Heart left ventricle (tissue), 13 donors: Measurements from ENCODE around the gene IKZF3.

Experiments
- POLR2A ChIP-seq, 2 donors: fragments of 450-650 bp; IDR thresholded peaks; one replicate each; pipeline ENCODE4 v1.6.1; 2017; ENCODE audit warnings: antibody characterized with exemption in 2 of 2, mild to moderate bottlenecking in 2 of 2, moderate library complexity in 2 of 2
- TF ChIP-seq, protein P1 (sequence below), 12 donors: fragments of 200-600 bp; sonication (generic) in 4 of 12; IDR thresholded peaks; one replicate each; pipeline versions ENCODE4 v1.5.0 to v1.8.0; 2018 to 2022; ENCODE audit warnings: antibody characterized with exemption in 12 of 12, mild to moderate bottlenecking in 5 of 12
- donor health status: ischemic (EF 13 %, LVEDD 7.1; RV severe dilation, severe dysfunction).
- donor health status: DM: no; HTN: yes; CAD: no.
- donor health status: DM: no; HTN: no; CAD: no.
- donor health status: ischemic (EF 25% LVEDD 6.9; RV normal size, moderate dysfunction).
- donor health status: ischemic (EF 25% LVEDD 5.7; RV mildly dilated, moderate dysfunction).
- donor health status: ischemic (EF 35%, LVEDD 5.7; RV mildly dilated, moderate dysfunction).
- donor health status: nonischemic (EF 11% LVEDD 7.7; RV severe dilation, severe dysfunction).
- donor health status: DM: yes; HTN: yes; CAD: no.
- donor health status: PGD.
- donor health status: ischemic (EF 29% LVEDD 5.4; RV normal size, mild dysfunction).
- donor health status: nonischemic (EF 23%, LVEDD 6.1; RV moderate dilation, normal function).

DNA sequence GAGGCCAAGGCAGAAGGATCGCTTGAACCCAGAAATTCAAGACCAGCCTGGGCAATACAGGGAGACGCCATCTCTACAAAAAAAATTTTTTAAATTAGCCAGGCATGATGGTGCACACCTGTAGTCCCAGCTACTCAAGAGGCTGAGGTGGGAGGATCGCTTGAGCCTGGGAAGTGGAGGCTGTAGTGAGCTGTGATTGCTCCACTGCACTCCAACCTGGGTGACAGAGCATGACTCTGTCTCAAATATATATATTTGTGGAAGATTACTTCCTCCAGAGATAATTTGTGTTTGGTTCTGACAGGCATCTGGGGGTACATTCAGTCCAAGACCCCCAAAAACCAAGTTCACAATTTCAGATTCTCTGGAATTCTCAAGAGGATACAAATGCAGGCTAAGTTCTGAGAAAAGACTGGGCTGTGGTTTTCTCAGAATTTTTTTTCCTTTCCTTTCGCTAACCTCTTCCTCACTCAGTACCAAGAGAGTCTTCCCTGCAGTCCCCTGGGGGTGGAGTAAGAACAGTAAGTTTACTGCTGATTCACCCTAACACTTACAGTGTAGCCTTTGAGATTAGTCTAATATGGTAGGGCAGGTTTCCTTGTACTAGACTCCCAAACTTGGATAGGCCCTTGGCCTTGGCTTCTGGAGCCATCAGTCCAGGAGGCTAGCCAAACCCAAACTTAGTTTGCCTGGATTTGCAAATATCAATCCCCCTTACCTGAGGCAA is 39.2 kb upstream of the IKZF3 start:
- no peak for TF ChIP-seq POLR2A (IDR thresholded peaks at IDR 0.05)
- TF ChIP-seq, protein P1, sequence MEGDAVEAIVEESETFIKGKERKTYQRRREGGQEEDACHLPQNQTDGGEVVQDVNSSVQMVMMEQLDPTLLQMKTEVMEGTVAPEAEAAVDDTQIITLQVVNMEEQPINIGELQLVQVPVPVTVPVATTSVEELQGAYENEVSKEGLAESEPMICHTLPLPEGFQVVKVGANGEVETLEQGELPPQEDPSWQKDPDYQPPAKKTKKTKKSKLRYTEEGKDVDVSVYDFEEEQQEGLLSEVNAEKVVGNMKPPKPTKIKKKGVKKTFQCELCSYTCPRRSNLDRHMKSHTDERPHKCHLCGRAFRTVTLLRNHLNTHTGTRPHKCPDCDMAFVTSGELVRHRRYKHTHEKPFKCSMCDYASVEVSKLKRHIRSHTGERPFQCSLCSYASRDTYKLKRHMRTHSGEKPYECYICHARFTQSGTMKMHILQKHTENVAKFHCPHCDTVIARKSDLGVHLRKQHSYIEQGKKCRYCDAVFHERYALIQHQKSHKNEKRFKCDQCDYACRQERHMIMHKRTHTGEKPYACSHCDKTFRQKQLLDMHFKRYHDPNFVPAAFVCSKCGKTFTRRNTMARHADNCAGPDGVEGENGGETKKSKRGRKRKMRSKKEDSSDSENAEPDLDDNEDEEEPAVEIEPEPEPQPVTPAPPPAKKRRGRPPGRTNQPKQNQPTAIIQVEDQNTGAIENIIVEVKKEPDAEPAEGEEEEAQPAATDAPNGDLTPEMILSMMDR (IDR thresholded peaks at IDR 0.05), result no peak
